IMR-90 (cell line): ENCODE results near the gene CLASP1. TPM values are rescaled to one million over a fixed set of nuclear protein-coding genes. Genes with fewer than 3 reads are reported as not detected.

Experiments used
- ATAC-seq: fragments of 200-7000 bp; cut with Tn5 transposase; 2 replicates; pipeline ENCODE4 v1.9.1; 2020; ENCODE audit warnings: low read depth, mild to moderate bottlenecking, moderate library complexity
- BruUV-seq: library from RNA; stranded (reverse); fragments of 400-500 nt; replicated peaks from 2 replicates; lab custom pipeline; 2021; lab: Mats Ljungman, UMichigan
- CTCF ChIA-PET: fragments of 300-600 bp; formaldehyde crosslinking; extraction: SDS; loops from one replicate; lab custom pipeline; 2021; ENCODE audit warnings: antibody characterized with exemption; lab: Yijun Ruan, JAX
- POLR2A ChIA-PET: fragments of 300-600 bp; sonication (Branson Sonifier 250); formaldehyde crosslinking; loops from one replicate; lab custom pipeline; 2022; ENCODE audit warnings: antibody characterized with exemption; ENCODE audit not compliant: unreplicated experiment; lab: Charles Lee
- DNase-seq: peaks from one replicate; pipeline ENCODE4 v3.0.0; 2013
- H2AFZ ChIP-seq: replicated peaks from 2 replicates; pipeline ENCODE3; 2013; ENCODE audit warnings: low read length, mild to moderate bottlenecking; ENCODE audit not compliant: poor library complexity
- H2AK5ac ChIP-seq: 2 replicates; pipeline ENCODE4 v1.6.1; 2013; ENCODE audit warnings: low read depth, low read length, inconsistent platforms
- H2AK9ac ChIP-seq: replicated peaks from 2 replicates; pipeline ENCODE3; 2013; ENCODE audit warnings: mild to moderate bottlenecking, low read depth, low read length, moderate library complexity; ENCODE audit not compliant: poor library complexity
- H2BK120ac ChIP-seq: 2 replicates; pipeline ENCODE4 v1.6.1; 2013; ENCODE audit warnings: low read depth, low read length, inconsistent platforms
- H2BK15ac ChIP-seq: 3 replicates; pipeline ENCODE4 v1.6.1; 2013; ENCODE audit warnings: low read depth, low read length, inconsistent platforms
- H2BK20ac ChIP-seq: 2 replicates; pipeline ENCODE4 v1.6.1; 2013; ENCODE audit warnings: low read depth, mild to moderate bottlenecking, inconsistent platforms, low read length, moderate library complexity
- H2BK5ac ChIP-seq: 2 replicates; pipeline ENCODE4 v1.6.1; 2013; ENCODE audit warnings: mild to moderate bottlenecking, low read depth, low read length, inconsistent platforms; ENCODE audit not compliant: poor library complexity, severe bottlenecking
- H3K14ac ChIP-seq: replicated peaks from 2 replicates; pipeline ENCODE4 v1.6.1; 2013; ENCODE audit warnings: low read depth, low read length, inconsistent platforms
- H3K18ac ChIP-seq: 2 replicates; pipeline ENCODE4 v1.6.1; 2013; ENCODE audit warnings: low read depth, low read length, control low read depth
- H3K23ac ChIP-seq: 2 replicates; pipeline ENCODE4 v1.6.1; 2013; ENCODE audit warnings: low read depth, low read length, inconsistent platforms
- H3K27ac ChIP-seq: 2 replicates; pipeline ENCODE4 v1.5.1; 2013; ENCODE audit warnings: mild to moderate bottlenecking, control low read depth, low read length; ENCODE audit not compliant: insufficient read depth
- H3K27me3 ChIP-seq: 2 replicates; pipeline ENCODE4 v1.6.1; 2013; ENCODE audit warnings: low read length; ENCODE audit not compliant: control insufficient read depth, insufficient read depth
- H3K36me3 ChIP-seq: 2 replicates; pipeline ENCODE4 v1.6.1; 2013; ENCODE audit warnings: low read length, mixed read lengths; ENCODE audit not compliant: control insufficient read depth, insufficient read depth
- H3K4ac ChIP-seq: 2 replicates; pipeline ENCODE4 v1.6.1; 2013; ENCODE audit warnings: low read depth, low read length, inconsistent platforms
- H3K4me1 ChIP-seq: 2 replicates; pipeline ENCODE4 v1.6.1; 2013; ENCODE audit warnings: low read length, mixed read lengths; ENCODE audit not compliant: control insufficient read depth, insufficient read depth
- H3K4me2 ChIP-seq: 2 replicates; pipeline ENCODE4 v1.6.1; 2013; ENCODE audit warnings: low read depth, mild to moderate bottlenecking, control low read depth, low read length, moderate library complexity
- H3K4me3 ChIP-seq: 2 replicates; pipeline ENCODE4 v1.5.1; 2013; ENCODE audit warnings: low read depth, mild to moderate bottlenecking, control low read depth, low read length, moderate library complexity; ENCODE audit not compliant: insufficient read depth
- H3K56ac ChIP-seq: 2 replicates; pipeline ENCODE4 v1.6.1; 2013; ENCODE audit warnings: low read length, inconsistent platforms; ENCODE audit not compliant: insufficient read depth; ENCODE audit errors: extremely low read depth
- H3K79me1 ChIP-seq, 2 experiments: 2 replicates each; pipeline ENCODE4 v1.6.1; 2013; ENCODE audit warnings: low read length in 2 of 2, inconsistent platforms in 1 of 2, low read depth in 1 of 2
- H3K9ac ChIP-seq: 2 replicates; pipeline ENCODE4 v1.6.1; 2013; ENCODE audit warnings: low read depth, low read length, control low read depth
- H3K9me1 ChIP-seq: 2 replicates; pipeline ENCODE4 v1.6.1; 2013; ENCODE audit warnings: low read length, inconsistent platforms; ENCODE audit not compliant: insufficient read depth
- H3K9me3 ChIP-seq: 2 replicates; pipeline ENCODE4 v1.6.1; 2013; ENCODE audit warnings: low read length; ENCODE audit not compliant: control insufficient read depth, insufficient read depth
- H4K20me1 ChIP-seq: 2 replicates; pipeline ENCODE4 v1.6.1; 2013; ENCODE audit warnings: low read length, inconsistent platforms; ENCODE audit not compliant: insufficient read depth
- H4K5ac ChIP-seq: 2 replicates; pipeline ENCODE4 v1.6.1; 2013; ENCODE audit warnings: mild to moderate bottlenecking, low read depth, low read length, control low read depth
- H4K8ac ChIP-seq, 2 experiments: 2 replicates each; pipeline ENCODE4 v1.6.1; 2013; ENCODE audit warnings: low read depth in 2 of 2, low read length in 2 of 2, control low read depth in 1 of 2, inconsistent platforms in 1 of 2
- H4K91ac ChIP-seq: 2 replicates; pipeline ENCODE4 v1.6.1; 2013; ENCODE audit warnings: low read depth, low read length, inconsistent platforms; ENCODE audit not compliant: insufficient read depth
- CEBPB ChIP-seq: IDR thresholded peaks from 2 replicates; pipeline ENCODE4 v1.6.1; 2012; ENCODE audit warnings: low read depth, low read length, improper control_type of control experiment
- CHD1 ChIP-seq: IDR thresholded peaks from 2 replicates; pipeline ENCODE4 v1.6.1; 2012; ENCODE audit warnings: low read depth, low read length, improper control_type of control experiment
- FOS ChIP-seq: fragments of 150-350 bp; IDR thresholded peaks from 2 replicates; pipeline ENCODE4 v1.6.1; 2016; ENCODE audit warnings: low read depth, low read length
- RCOR1 ChIP-seq: IDR thresholded peaks from 2 replicates; pipeline ENCODE4 v1.6.1; 2012; ENCODE audit warnings: mild to moderate bottlenecking, low read length, improper control_type of control experiment; ENCODE audit not compliant: insufficient replicate concordance
- dilution Hi-C: fragments of 300-500 bp; cut with HindIII; formaldehyde crosslinking; loops from one replicate; pipeline ENCODE4 v1.14.3; 2018; ENCODE audit warnings: low sequenced_read_pairs; ENCODE audit not compliant: unreplicated experiment
- in situ Hi-C: fragments of 300-500 bp; cut with MboI; formaldehyde crosslinking; loops from 3 replicates; pipeline ENCODE4 v1.14.3; 2019; ENCODE audit warnings: low sequenced_read_pairs, inconsistent platforms, mixed read lengths
- intact Hi-C: fragments of 100-400 bp; cut with micrococcal nuclease; formaldehyde crosslinking; loops from 2 replicates; pipeline ENCODE4 v1.10.0; 2022
- polyA plus RNA-seq, 3 experiments: library from polyadenylated mRNA; depleted of rRNA; stranded (reverse); fragments of >200 nt; gene quantifications; 2 replicates each; pipeline ENCODE4 v1.2.3, GENCODE V29; 2012; ENCODE audit warnings: low replicate concordance in 1 of 3
- total RNA-seq: library from RNA; depleted of rRNA; stranded (reverse); fragments of >200 nt; gene quantifications from 2 replicates; pipeline ENCODE4 v1.2.3, GENCODE V29; 2012

The CLASP1 gene
- total and polyA plus RNA-seq, 2 of the 4 experiments (the other 2 are of a cell fraction) = 12.3 to 33.7 TPM

DNA sequence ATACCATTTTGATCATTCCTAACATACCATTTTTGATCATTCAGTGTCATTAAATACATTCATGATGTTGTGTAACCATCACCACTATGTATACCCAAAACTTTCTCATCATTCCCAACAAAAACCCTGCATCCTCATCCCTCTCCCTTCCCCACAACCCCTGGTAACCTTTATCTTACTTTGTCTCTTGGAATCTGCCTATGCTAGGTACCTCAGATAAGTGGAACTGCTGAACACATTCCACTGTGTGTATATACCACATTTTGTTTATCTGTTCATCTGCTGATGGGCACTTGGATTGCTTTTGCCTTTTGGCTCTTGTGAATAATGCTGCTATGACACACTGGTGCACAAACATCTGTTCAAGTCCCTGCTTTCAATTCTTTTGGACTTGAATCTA lies 280.4 kb downstream of the CLASP1 start:
- ChIA-PET CTCF (no interaction called here), POLR2A (no interaction called here)
- H2AK9ac ChIP-seq = no peak overlapping the region
- H3K9me1 ChIP-seq = peaks cover 35% of the 10 kb centered on the region
- no peak overlapping the region for H3K4me3 ChIP-seq
- H4K20me1 ChIP-seq = 0 out of 2 replicates have a peak, but pooled peaks cover under 1% of the 10 kb centered on the region
- dilution Hi-C loops (no loop called here), intact Hi-C loops (no loop called here), in situ Hi-C loops (loop anchor here (25.0 kb wide), 1 partner anchor 682 kb away; no protein-coding TSS in a partner anchor)
- no peak overlapping the region for H3K56ac ChIP-seq
- H3K27ac ChIP-seq = no peak overlapping the region
- no peak overlapping the region for H3K9ac ChIP-seq
- 0 out of 2 replicates have a peak overlapping the region, but pooled peaks have one; percentile 3 for H3K4ac ChIP-seq
- no peak overlapping the region for H2BK15ac ChIP-seq
- H2AK5ac ChIP-seq = 0 out of 2 replicates have a peak overlapping the region, but pooled peaks have one; percentile 5
- peaks cover 16% of the 10 kb centered on the region for H3K4me1 ChIP-seq
- BruUV-seq = no TSS peak
- no peak overlapping the region for H4K5ac ChIP-seq
- no peak overlapping the region for H2AFZ ChIP-seq
- no peaks in the 10 kb centered on the region for H3K27me3 ChIP-seq
- TF ChIP-seq FOS (no peak), CEBPB (peak; percentile 63; the same call in 1 of the 2 replicates), RCOR1 (peak; percentile 39), CHD1 (no peak)
- ATAC-seq (peak; percentile 80), DNase-seq (peak; percentile 75)
- peak overlapping the region; percentile 2 for H2BK5ac ChIP-seq
- peaks cover 0 to 41% of the 10 kb centered on the region in 2 experiments; a peak in 2 of 4 replicates for H3K79me1 ChIP-seq
- no peak overlapping the region for H2BK20ac ChIP-seq
- peak overlapping the region; percentile 23; the same call in 1 of the 2 replicates for H2BK120ac ChIP-seq
- H3K36me3 ChIP-seq = peaks cover 20% of the 10 kb centered on the region
- no peak overlapping the region for H4K91ac ChIP-seq
- no peak overlapping the region for H3K23ac ChIP-seq
- H3K4me2 ChIP-seq = no peak overlapping the region
- 0 out of 2 replicates have a peak overlapping the region, but pooled peaks have one; percentile 19 for H3K14ac ChIP-seq
- no peaks in the 10 kb centered on the region for H3K9me3 ChIP-seq
- no peak overlapping the region for H4K8ac ChIP-seq
- H3K18ac ChIP-seq = no peak overlapping the region
